Measurements from ENCODE around the gene CBY1. TPM values are rescaled to one million over a fixed set of nuclear protein-coding genes. Genes with fewer than 3 reads are reported as not detected.

CBY1 gene
- total RNA-seq, 6 donors from 2014 or later, result 15.8 to 30.3 (median 23.5) TPM

DNA sequence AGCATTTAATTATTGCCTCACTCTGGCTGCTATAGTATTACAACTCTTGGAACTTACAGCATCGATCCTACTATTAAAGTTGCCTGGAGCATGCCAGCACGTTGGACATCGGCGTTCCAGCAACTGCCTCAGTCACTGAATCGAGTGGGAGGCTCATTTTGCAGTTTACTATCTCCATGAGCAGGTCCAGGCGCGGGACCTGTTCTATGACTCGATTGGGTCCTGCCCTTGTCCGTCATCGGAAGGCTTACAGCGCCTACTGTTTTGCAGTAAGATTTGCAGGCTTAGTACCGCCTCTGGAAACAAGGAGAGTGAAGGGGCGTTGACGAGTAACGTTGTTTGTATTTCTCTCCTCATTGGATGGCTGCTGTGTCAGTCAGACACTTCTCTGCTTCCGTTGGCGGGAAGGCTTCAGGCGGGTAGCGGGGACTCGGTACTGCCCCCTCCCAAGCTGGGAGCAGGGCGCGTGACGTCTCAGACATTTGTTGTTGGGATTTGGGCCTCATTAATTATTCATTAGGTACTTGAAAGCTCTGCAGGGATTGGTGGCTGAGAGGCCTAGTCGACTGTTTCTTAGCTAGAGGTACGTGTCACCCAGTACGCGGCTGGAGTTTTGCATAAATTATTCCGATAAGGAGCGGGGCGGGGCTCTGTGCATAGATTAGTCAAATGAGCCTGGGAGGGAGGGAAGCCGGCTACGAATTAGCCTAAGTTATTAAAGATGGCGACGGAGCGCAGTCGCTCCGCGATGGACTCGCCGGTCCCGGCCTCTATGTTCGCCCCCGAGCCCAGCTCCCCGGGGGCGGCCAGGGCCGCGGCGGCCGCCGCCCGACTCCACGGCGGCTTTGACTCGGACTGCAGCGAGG lies 49.0 kb downstream of the CBY1 start, which contains the start of gene GTPBP1:
Gene GTPBP1, plus strand, starts transcription at position 710 of the 866 bp plus-strand sequence. Its CDS starts 12 bp downstream, at position 722.
- TF ChIP-seq POLR2AphosphoS5 (IDR thresholded peaks at IDR 0.05), result peak; percentile 59 to 93
- TF ChIP-seq, protein P1, sequence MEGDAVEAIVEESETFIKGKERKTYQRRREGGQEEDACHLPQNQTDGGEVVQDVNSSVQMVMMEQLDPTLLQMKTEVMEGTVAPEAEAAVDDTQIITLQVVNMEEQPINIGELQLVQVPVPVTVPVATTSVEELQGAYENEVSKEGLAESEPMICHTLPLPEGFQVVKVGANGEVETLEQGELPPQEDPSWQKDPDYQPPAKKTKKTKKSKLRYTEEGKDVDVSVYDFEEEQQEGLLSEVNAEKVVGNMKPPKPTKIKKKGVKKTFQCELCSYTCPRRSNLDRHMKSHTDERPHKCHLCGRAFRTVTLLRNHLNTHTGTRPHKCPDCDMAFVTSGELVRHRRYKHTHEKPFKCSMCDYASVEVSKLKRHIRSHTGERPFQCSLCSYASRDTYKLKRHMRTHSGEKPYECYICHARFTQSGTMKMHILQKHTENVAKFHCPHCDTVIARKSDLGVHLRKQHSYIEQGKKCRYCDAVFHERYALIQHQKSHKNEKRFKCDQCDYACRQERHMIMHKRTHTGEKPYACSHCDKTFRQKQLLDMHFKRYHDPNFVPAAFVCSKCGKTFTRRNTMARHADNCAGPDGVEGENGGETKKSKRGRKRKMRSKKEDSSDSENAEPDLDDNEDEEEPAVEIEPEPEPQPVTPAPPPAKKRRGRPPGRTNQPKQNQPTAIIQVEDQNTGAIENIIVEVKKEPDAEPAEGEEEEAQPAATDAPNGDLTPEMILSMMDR (IDR thresholded peaks at IDR 0.05), result peak in 4 of 6 experiments; percentile 24 to 41 (median 36)
- peak in 1 of 4 donors; percentile 40 for TF ChIP-seq EP300 (IDR thresholded peaks at IDR 0.05)
- TF ChIP-seq POLR2A (IDR thresholded peaks at IDR 0.05), result peak in 3 of 4 donors; percentile 88 to 99 (median 92)

DNA sequence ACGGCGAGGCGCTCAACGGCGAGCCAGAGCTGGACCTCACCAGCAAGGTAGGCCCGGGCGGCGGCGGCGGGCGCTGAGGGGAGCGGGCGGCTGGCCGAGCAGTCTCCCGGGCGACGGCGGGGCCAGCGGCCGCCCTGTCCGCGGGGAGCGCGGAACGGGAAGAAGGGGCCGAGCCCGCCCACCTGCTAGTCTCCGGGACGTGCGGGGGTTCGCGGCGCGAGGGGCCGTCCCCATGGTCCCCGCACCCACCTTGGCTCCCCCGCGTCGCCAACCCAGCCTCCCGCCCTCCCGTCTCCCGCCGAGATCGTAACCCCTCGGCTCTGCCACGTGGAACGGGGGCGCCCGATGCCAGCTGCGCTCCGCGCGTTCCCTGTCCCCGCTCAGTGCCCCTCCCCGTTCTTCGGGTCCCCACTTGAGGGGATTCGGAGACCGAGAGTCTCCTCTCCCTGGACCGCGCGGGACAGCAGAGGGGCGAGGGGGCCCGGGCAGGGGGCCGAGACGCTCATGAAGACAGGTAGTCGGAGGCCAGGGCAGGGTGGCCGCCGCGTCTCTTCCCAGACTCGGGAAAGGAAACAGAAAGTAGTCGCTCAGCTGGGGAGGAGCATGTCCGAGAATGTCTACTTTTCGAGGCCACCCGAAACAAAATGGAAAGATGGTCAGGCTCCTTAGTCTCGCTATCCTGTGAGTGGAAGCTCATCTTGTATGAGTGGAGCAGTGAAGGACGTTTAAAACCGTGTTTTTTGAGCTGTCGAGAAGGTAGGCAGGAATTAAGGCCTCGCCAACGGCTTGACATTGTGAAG lies 49.9 kb downstream of the CBY1 start:
- peaks cover 32 to 41% (median 39%) of the 10 kb centered on the region in 4 donors for H3K4me1 ChIP-seq

More for the DNA sequence above, 49.0 kb downstream of the CBY1 start, which contains the start of gene GTPBP1:
- ATAC-seq (ENCODE audit: low FRiP score in 2 of 2), result peak; percentile 92 to 98
- Histone ChIP-seq H3K4me1 (peaks cover 32 to 41% (median 39%) of the 10 kb centered on the region in 4 donors), H3K36me3 (peaks cover 0 to 11% (median 3%) of the 10 kb centered on the region in 4 donors), H3K27ac (peak within 1 kb of the TSS; percentile 94 to 99 (median 98)), H3K27me3 (no peaks in the 10 kb centered on the region), H3K4me3 (peak within 1 kb of the TSS; percentile 61 to 99 (median 74)), H3K9me3 (no peaks in the 10 kb centered on the region)
- DNase-seq, result peak; percentile 86 to 100
- 0% methylated on average over 15 to 47 of the region's 55 CpGs for whole genome bisulfite sequencing, 2 donors

DNA sequence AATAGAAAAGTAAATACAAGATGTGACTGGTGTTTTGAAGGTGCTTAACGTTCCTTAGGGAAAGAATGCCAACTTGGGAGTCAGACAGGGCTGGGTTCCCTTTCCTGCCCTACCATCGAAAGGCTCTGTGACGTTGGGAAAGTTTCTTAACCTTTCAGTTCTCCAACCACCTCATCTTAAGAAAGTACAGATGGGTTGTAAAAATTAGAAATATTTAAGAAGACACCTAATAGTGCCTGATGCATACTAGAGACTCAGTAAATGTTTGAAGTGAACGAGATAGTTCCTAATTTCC lies 50.4 kb downstream of the CBY1 start:
- Histone ChIP-seq H3K36me3 (peaks cover 0 to 16% (median 6%) of the 10 kb centered on the region in 4 donors), H3K4me3 (peak overlapping the region; percentile 61 to 99 (median 74)), H3K9me3 (no peaks in the 10 kb centered on the region), H3K4me1 (peaks cover 28 to 39% (median 34%) of the 10 kb centered on the region in 4 donors), H3K27ac (peak overlapping the region; percentile 94 to 99 (median 98)), H3K27me3 (no peaks in the 10 kb centered on the region)
- 0% methylated on average over 4 of the region's 4 CpGs for whole genome bisulfite sequencing, 2 donors
- no peak for DNase-seq
- no peak for ATAC-seq (ENCODE audit: low FRiP score in 2 of 2)
- TF ChIP-seq POLR2AphosphoS5 (IDR thresholded peaks at IDR 0.05) (no peak), POLR2A (IDR thresholded peaks at IDR 0.05) (no peak), EP300 (IDR thresholded peaks at IDR 0.05) (no peak)
- TF ChIP-seq, protein P1 (IDR thresholded peaks at IDR 0.05), result no peak

More for the DNA sequence above, 49.9 kb downstream of the CBY1 start:
- ATAC-seq (ENCODE audit: low FRiP score in 2 of 2), result peak in 1 of 2 donors; percentile 18
- TF ChIP-seq EP300 (IDR thresholded peaks at IDR 0.05) (no peak), POLR2A (IDR thresholded peaks at IDR 0.05) (peak in 1 of 4 donors; percentile 7)
- Histone ChIP-seq H3K4me3 (peak overlapping the region; percentile 61 to 99 (median 74)), H3K27me3 (no peaks in the 10 kb centered on the region), H3K27ac (peak overlapping the region; percentile 94 to 99 (median 98)), H3K36me3 (peaks cover 0 to 16% (median 6%) of the 10 kb centered on the region in 4 donors), H3K9me3 (no peaks in the 10 kb centered on the region)
- WGBS, 2 donors, result 0% methylated on average over 20 to 70 of the region's 80 CpGs
- DNase-seq, result peak; percentile 45 to 94

DNA sequence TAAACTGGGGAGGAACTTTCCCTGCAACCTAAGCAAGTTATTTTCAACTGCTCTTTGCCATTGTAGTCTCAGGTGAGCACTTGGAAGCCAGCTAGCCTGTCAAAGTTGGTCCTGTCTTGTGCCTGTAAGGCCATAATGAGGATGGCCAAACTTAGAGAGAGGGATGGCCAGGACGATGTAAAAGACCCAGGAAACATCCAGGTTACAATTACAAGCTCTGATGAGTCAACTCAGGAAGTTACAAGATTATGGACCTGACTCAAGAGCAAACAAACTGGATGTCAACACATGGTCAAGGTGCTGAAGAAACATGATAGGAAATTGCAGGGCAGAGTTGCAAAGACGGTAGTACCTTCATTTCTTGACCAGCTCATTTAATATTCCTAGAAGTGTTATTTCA lies 50.9 kb downstream of the CBY1 start:
- WGBS, 2 donors, result 31% methylated on average over 2 of the region's 2 CpGs
- no peaks in the 10 kb centered on the region for H3K9me3 ChIP-seq
- H3K4me3 ChIP-seq, result peak overlapping the region in 3 of 4 donors; percentile 61 to 99 (median 80)
- no peak for DNase-seq
- TF ChIP-seq POLR2AphosphoS5 (IDR thresholded peaks at IDR 0.05) (no peak), EP300 (IDR thresholded peaks at IDR 0.05) (no peak), POLR2A (IDR thresholded peaks at IDR 0.05) (no peak)
- TF ChIP-seq, protein P1 (IDR thresholded peaks at IDR 0.05), result no peak
- peak overlapping the region; percentile 94 to 99 (median 98) for H3K27ac ChIP-seq
- no peaks in the 10 kb centered on the region for H3K27me3 ChIP-seq
- H3K36me3 ChIP-seq, result peaks cover 0 to 16% (median 6%) of the 10 kb centered on the region in 4 donors
- peaks cover 30 to 44% (median 35%) of the 10 kb centered on the region in 4 donors for H3K4me1 ChIP-seq
- ATAC-seq (ENCODE audit: low FRiP score in 2 of 2), result no peak
